Measurements from ENCODE around the gene ANKS6.

ANKS6 gene

GRCh38 chr9:98767915-98768314 lies 28.4 kb downstream of the ANKS6 start:
- DNase-seq, result no peak

GRCh38 chr9:98767196-98767595 lies 29.2 kb downstream of the ANKS6 start:
- no peak for DNase-seq

- DNase-seq, result no peak
Measured at GRCh38 chr9:98766586-98766985, 29.8 kb downstream of the ANKS6 start.

GRCh38 chr9:98765256-98765655 lies 31.1 kb downstream of the ANKS6 start:
- DNase-seq, result no peak

GRCh38 chr9:98763986-98764745 lies 32.2 kb downstream of the ANKS6 start:
- no peak for DNase-seq

GRCh38 chr9:98760231-98760630 lies 36.1 kb downstream of the ANKS6 start:
- no peak for DNase-seq

- no peak for DNase-seq
Measured at GRCh38 chr9:98755006-98755618, 41.2 kb downstream of the ANKS6 start.

- no peak for DNase-seq
Measured at GRCh38 chr9:98751210-98751609, 45.1 kb downstream of the ANKS6 start.

- no peak for DNase-seq
Measured at GRCh38 chr9:98750364-98751060, 45.8 kb downstream of the ANKS6 start.

GRCh38 chr9:98747476-98747875 lies 48.9 kb downstream of the ANKS6 start:
- no peak for DNase-seq

GRCh38 chr9:98745470-98745869 lies 50.9 kb downstream of the ANKS6 start:
- no peak for DNase-seq

GRCh38 chr9:98743818-98744611 lies 52.3 kb downstream of the ANKS6 start:
- DNase-seq, result no peak

GRCh38 chr9:98743329-98743728 lies 53.0 kb downstream of the ANKS6 start:
- DNase-seq, result no peak

- no peak for DNase-seq
Measured at GRCh38 chr9:98742325-98743280, 53.8 kb downstream of the ANKS6 start.

- DNase-seq, result no peak
Measured at GRCh38 chr9:98740226-98740881, 56.0 kb downstream of the ANKS6 start.

GRCh38 chr9:98738741-98739140 lies 57.6 kb downstream of the ANKS6 start:
- DNase-seq, result no peak

GRCh38 chr9:98736226-98736625 lies 60.1 kb downstream of the ANKS6 start:
- no peak for DNase-seq

GRCh38 chr9:98732801-98733200 lies 63.6 kb downstream of the ANKS6 start:
- DNase-seq, result no peak

- DNase-seq, result no peak
Measured at GRCh38 chr9:98732091-98732490, 64.3 kb downstream of the ANKS6 start.

- DNase-seq, result no peak
Measured at GRCh38 chr9:98730871-98731270, 65.5 kb downstream of the ANKS6 start.

- no peak for DNase-seq
Measured at GRCh38 chr9:98728500-98728899, 67.9 kb downstream of the ANKS6 start.

- no peak for DNase-seq
Measured at GRCh38 chr9:98727428-98727827, 68.9 kb downstream of the ANKS6 start.

Measured in NCI-H446 treated with DMSO at 0.1 percent for 48 hours (cell line).